T follicular helper cell (primary cell): ENCODE results near the gene TECPR2.

Experiments
- DNase-seq: peaks from one replicate; pipeline ENCODE4 v3.0.0-alpha.2; 2020; ENCODE audit warnings: low read depth

TECPR2 gene

DNA sequence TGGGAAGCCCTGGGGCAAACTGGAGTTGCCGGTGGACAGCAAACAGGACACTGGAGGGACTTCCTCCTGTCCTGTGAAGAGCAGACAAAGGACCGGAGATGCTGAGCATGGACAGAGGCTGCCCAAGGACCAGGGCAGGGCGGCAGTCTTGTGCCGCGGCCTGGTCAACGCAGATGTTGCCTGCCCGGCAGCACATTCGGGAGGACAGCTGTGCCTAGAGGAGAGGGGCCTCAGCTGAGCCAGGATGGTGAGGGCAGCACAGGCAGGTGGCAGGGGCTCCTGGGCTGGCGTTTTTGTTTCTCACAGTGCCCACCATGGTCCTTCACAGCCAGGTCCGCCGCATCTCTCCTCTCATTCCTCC is 133.6 kb downstream of the TECPR2 start:
- DNase-seq = no peak

DNA sequence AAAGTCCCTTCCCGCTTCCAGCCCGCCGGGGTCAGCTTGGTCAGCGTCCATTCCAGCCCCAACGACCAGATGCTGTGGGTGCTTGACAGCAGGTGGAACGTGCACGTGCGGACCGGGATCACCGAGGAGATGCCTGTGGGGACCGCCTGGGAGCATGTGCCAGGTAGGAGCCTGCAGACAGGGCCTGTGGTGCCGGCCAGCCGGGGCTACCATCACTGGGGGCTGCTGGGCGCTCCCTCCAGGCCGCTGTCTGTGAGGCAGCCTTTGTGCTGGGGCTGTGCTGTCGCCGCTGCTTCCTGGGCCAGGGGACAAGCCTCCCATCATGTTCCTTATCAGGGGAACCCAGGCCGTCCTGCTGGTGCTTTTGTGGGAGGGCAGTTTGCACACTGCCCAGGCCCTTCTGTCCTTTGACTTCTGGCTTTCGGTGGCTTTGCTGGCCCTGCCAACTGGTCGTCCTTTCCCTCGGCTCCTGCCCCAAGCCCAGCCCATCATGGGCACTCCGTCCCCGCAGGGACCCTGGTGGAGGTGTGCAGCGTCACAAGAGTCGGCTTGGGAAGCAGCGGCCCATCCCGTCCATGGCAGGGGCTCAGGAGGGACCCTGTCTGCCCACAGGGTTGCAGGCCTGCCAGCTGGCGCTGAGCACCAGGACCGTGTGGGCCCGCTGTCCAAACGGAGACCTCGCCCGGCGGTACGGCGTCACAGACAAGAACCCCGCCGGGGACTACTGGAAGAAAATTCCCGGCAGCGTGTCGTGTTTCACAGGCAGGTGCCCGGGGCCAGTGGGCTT is 134.4 kb downstream of the TECPR2 start:
- no peak for DNase-seq

GRCh38 chr14:102497998-102498677 is 135.4 kb downstream of the TECPR2 start:
- no peak for DNase-seq

- no peak for DNase-seq
These were observed 136.0 kb downstream of the TECPR2 start for GRCh38 chr14:102498678-102499265.

GRCh38 chr14:102499401-102500157 is 136.8 kb downstream of the TECPR2 start:
- no peak for DNase-seq

GRCh38 chr14:102500158-102500662 is 137.5 kb downstream of the TECPR2 start:
- no peak for DNase-seq

DNA sequence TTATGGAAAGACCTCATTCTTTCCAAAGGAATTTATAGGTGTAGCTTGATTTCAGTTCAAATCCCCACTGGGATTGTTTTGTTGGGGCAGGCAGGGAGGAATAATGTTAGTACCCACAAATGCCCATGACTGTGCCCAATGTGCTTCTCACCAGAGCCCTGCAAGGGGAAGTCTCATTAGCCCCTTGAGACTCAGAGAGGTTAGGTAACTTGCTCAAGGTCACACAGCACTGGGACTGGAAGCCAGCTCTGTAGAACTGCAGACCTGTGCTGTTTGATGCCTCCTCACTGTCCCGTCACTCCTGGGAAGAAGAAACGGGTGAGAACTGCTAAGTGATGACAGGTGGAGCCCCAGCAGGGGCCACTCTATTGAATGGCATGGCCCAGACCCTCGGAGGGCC is 138.0 kb downstream of the TECPR2 start:
- DNase-seq = no peak

GRCh38 chr14:102501751-102502315 is 139.1 kb downstream of the TECPR2 start:
- no peak for DNase-seq

- DNase-seq = no peak
These were observed 139.8 kb downstream of the TECPR2 start for GRCh38 chr14:102502571-102502970.

DNA sequence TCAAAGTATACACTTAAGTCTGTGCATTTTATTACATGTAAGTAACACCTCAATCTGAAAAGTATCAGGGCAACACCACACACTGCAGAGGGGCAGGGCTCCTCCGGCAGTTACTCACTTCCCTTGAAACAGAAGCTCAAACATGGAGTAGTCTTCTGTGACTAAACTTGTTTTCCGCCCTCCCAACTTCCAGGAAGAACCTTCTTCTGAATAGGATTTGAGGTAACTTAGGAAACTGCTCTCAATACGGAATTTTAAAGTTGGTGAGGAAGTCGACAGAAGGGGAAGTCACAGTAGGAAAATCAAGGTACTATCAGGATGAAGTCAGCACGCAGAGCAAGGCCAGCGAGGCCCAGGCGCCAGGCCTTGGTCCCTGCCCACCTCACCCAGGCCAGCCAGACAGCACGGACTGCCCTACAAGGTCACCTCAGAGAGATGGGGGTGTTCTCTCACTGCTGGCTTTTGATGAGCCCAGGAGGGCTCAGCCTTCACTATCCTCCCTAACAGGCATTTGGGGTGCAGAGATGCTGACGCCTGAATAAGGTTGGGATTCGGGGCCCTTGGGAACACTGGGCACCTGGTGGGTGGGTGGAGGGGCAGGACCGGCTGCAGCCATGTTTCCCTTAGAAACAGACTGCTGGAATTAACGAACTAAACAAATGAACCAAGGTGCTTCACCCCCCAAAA is 141.0 kb downstream of the TECPR2 start:
- no peak for DNase-seq

GRCh38 chr14:102504328-102504999 is 141.7 kb downstream of the TECPR2 start:
- DNase-seq = no peak

GRCh38 chr14:102505000-102505619 is 142.4 kb downstream of the TECPR2 start:
- no peak for DNase-seq

DNA sequence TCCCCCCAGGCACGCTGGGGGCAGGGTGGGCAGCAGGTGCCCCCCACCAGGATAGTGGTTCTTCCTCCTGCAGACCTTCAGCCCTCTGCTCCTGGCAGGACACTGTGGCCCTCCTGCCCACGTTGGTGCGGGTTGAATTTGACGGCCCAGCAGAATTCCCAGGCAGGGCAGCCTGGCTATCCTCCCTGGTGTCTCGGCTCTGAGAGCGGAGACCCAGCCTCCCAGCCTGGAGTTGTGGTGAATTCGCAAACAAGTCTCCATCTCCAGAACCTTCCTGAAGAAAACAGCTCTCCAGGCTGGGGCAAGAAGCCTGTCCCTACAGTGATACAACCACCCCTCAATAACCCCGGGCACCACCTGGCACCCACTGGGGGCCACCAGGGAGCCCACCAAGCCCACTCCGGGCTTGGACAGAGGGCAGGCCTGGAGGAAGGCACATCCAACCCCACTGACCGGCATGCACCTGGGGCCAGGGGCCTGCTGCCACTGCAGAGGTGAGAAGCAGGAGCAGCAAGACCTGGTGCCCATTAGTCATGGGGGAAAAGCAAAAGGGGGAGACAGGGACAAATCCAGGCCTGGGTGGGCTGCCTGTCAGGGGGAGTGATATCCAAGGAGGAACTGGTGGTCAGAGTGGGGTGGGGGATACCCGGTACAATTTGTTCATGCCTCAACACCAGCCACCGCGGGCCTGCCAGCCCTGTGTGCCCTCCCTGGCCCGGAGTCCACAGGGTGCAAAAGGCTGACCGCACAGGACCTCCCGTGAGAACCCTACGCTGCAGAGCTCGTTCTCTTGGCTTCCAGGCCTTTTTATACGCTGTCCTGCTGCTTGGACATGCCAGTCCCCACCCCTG is 143.3 kb downstream of the TECPR2 start:
- DNase-seq = no peak

DNA sequence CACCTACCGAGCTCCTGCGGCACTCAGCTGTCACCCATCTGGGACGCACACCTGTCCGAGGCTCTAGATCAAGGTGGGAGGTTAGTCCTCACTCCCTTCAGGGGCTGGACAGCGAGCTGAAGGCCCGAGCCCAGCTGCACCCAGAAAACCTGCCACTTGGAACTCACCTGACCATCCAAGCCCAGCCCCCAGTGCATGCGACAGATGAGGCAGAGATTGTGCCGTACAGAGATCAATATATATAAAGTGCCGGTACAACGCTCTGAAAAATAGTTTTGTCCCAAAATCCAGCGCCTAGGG is 143.8 kb downstream of the TECPR2 start:
- no peak for DNase-seq

DNA sequence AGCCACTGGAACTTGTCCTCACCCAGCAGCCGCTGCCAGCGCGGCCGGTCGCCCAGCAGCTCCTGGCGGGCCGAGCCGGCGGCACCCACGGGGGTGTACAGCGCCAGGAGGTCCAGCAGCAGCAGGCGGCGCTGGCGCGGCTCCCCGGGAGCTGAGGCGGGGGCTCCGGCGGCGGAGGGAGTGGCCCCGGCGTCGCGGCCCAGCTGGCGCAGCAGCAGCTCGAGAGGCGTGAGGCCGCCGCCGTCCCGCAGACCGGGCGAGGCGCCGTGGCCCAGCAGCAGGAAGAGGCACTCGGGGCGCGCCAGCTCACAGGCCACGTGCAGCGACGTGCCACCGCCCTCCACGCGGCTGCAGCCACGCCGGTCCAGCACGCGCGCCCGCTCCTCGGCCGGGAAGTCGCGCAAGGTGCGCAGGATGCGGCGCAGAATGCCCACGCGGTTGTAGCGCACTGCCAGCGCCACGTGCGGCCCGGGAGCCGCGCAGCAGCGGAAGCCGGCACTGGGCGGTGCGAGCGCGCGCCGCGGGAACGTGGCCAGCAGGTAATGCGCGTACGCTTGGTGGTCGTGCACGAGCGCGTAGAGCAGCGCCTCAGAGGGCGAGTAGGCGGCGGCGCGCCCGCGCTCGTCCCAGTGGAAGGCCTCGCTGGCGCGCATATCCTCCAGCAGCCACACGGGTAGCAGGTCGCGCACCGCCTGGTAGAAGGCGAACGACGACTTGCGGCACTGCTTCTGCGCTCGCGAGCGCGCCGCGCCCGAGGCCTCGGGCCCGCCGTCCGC is 144.5 kb downstream of the TECPR2 start:
- no peak for DNase-seq

- no peak for DNase-seq
These were observed 145.1 kb downstream of the TECPR2 start for GRCh38 chr14:102507857-102508312.

GRCh38 chr14:102508410-102508773 is 145.7 kb downstream of the TECPR2 start:
- no peak for DNase-seq
